Esophagus (tissue), 2 donors: ENCODE data around the gene PREB. TPM values are rescaled to one million over a fixed set of nuclear protein-coding genes. Genes with fewer than 3 reads are reported as not detected.
"Not testable (repeated sequence)": the region's sequence is repeated elsewhere in the genome, so short reads cannot be mapped to it uniquely, and the experiment has no call there.

Source experiments
- H3K27ac ChIP-seq, 2 donors: one replicate each; pipeline ENCODE4 v1.5.1; 2013; ENCODE audit warnings: low read depth in 2 of 2, mild to moderate bottlenecking in 2 of 2, inconsistent platforms in 1 of 2, low read length in 1 of 2, moderate library complexity in 1 of 2
- H3K27me3 ChIP-seq, 2 donors: one replicate each; pipeline ENCODE4 v1.6.1; 2013; ENCODE audit warnings: low read length in 2 of 2, control low read depth in 1 of 2, mild to moderate bottlenecking in 1 of 2; ENCODE audit not compliant: insufficient read depth in 2 of 2, control insufficient read depth in 1 of 2
- H3K36me3 ChIP-seq, 2 donors: one replicate each; pipeline ENCODE4 v1.6.1; 2013; ENCODE audit warnings: low read length in 1 of 2; ENCODE audit not compliant: control insufficient read depth in 2 of 2, insufficient read depth in 2 of 2
- H3K4me1 ChIP-seq, 2 donors: one replicate each; pipeline ENCODE4 v1.6.1; 2013; ENCODE audit warnings: low read length in 1 of 2; ENCODE audit not compliant: control insufficient read depth in 2 of 2, insufficient read depth in 2 of 2
- H3K4me3 ChIP-seq, 2 donors: one replicate each; pipeline ENCODE4 v1.5.1; 2013; ENCODE audit warnings: low read length in 2 of 2, mild to moderate bottlenecking in 2 of 2, low read depth in 1 of 2, moderate library complexity in 1 of 2
- H3K9me3 ChIP-seq, 2 donors: one replicate each; pipeline ENCODE4 v1.6.1; 2013; ENCODE audit warnings: mild to moderate bottlenecking in 2 of 2, low read depth in 1 of 2, low read length in 1 of 2, moderate library complexity in 1 of 2; ENCODE audit not compliant: control insufficient read depth in 2 of 2, insufficient read depth in 1 of 2
- WGBS, 2 donors: extraction: QIAGEN DNeasy Blood & Tissue Kit; methylation state at CpG; one replicate each; pipeline ENCODE4 v1.1.7; 2013; 5-methylcytosine and 5-hydroxymethylcytosine counted together
- polyA plus RNA-seq, 2 donors: library from polyadenylated mRNA; stranded (reverse); fragments of 200-250 nt; gene quantifications; one replicate each; pipeline ENCODE4 v1.2.3, GENCODE V29; 2013
- donor health status: healthy with polysubstance abuse.
- donor health status: Bipolar disorder and iron deficiency.

PREB gene
- polyA plus RNA-seq, 2 donors, result 24.1 to 29.7 TPM

GRCh38 chr2:27115519-27115918 is 18.9 kb downstream of the PREB start:
- no peak overlapping the region for H3K27ac ChIP-seq
- H3K4me3 ChIP-seq, result no peak overlapping the region
- WGBS, 2 donors, result 60 to 67% methylated on average over 2 of the region's 2 CpGs
- H3K27me3 ChIP-seq, result no peaks in the 10 kb centered on the region
- no peaks in the 10 kb centered on the region for H3K36me3 ChIP-seq
- H3K4me1 ChIP-seq, result peaks cover 7% of the 10 kb centered on the region in 2 donors
- H3K9me3 ChIP-seq, result no peaks in the 10 kb centered on the region

GRCh38 chr2:27111392-27112078 is 22.9 kb downstream of the PREB start:
- H3K4me1 ChIP-seq, H3K27me3 ChIP-seq, H3K36me3 ChIP-seq, H3K9me3 ChIP-seq, H3K27ac ChIP-seq, H3K4me3 ChIP-seq: not testable (repeated sequence)
- WGBS, 2 donors, result 94% methylated on average over 42 to 49 of the region's 49 CpGs

GRCh38 chr2:27110603-27111352 is 23.7 kb downstream of the PREB start:
- not testable (repeated sequence) for H3K27ac ChIP-seq, H3K4me3 ChIP-seq, H3K9me3 ChIP-seq, H3K27me3 ChIP-seq, H3K36me3 ChIP-seq, H3K4me1 ChIP-seq
- WGBS, 2 donors, result 87% methylated on average over 24 of the region's 24 CpGs

- no peaks in the 10 kb centered on the region for H3K4me1 ChIP-seq
- H3K4me3 ChIP-seq, result no peak overlapping the region
- H3K27me3 ChIP-seq, result no peaks in the 10 kb centered on the region
- H3K36me3 ChIP-seq, result no peaks in the 10 kb centered on the region
- H3K27ac ChIP-seq, result no peak overlapping the region
- H3K9me3 ChIP-seq, result no peaks in the 10 kb centered on the region
- 93% methylated on average over 3 of the region's 3 CpGs for WGBS, 2 donors
Measured at GRCh38 chr2:27109083-27109482, 25.4 kb downstream of the PREB start.

- no peaks in the 10 kb centered on the region for H3K27me3 ChIP-seq
- H3K9me3 ChIP-seq, result no peaks in the 10 kb centered on the region
- no peak overlapping the region for H3K27ac ChIP-seq
- 81 to 88% methylated on average over 2 of the region's 2 CpGs for WGBS, 2 donors
- no peaks in the 10 kb centered on the region for H3K36me3 ChIP-seq
- no peaks in the 10 kb centered on the region for H3K4me1 ChIP-seq
- no peak overlapping the region for H3K4me3 ChIP-seq
Measured at GRCh38 chr2:27108221-27108620, 26.2 kb downstream of the PREB start.

GRCh38 chr2:27105981-27106380 is 28.5 kb downstream of the PREB start:
- Histone ChIP-seq H3K4me3 (no peak overlapping the region), H3K4me1 (no peaks in the 10 kb centered on the region), H3K27me3 (no peaks in the 10 kb centered on the region), H3K9me3 (no peaks in the 10 kb centered on the region), H3K27ac (no peak overlapping the region), H3K36me3 (no peaks in the 10 kb centered on the region)
- whole genome bisulfite sequencing, 2 donors, result 61 to 67% methylated on average over 3 of the region's 3 CpGs

- H3K9me3 ChIP-seq, result no peaks in the 10 kb centered on the region
- no peak overlapping the region for H3K4me3 ChIP-seq
- H3K27ac ChIP-seq, result no peak overlapping the region
- WGBS, 2 donors, result 77 to 84% methylated on average over 5 of the region's 5 CpGs
- H3K36me3 ChIP-seq, result peaks cover 0 to 2% of the 10 kb centered on the region in 2 donors
- no peaks in the 10 kb centered on the region for H3K4me1 ChIP-seq
- H3K27me3 ChIP-seq, result no peaks in the 10 kb centered on the region
Measured at GRCh38 chr2:27102329-27102728, 32.1 kb downstream of the PREB start.

GRCh38 chr2:27100036-27100435 is 34.4 kb downstream of the PREB start:
- Histone ChIP-seq H3K36me3 (peaks cover 0 to 2% of the 10 kb centered on the region in 2 donors), H3K4me1 (peaks cover 0 to 10% of the 10 kb centered on the region in 2 donors), H3K27ac (no peak overlapping the region), H3K27me3 (no peaks in the 10 kb centered on the region), H3K4me3 (no peak overlapping the region), H3K9me3 (no peaks in the 10 kb centered on the region)
- WGBS, 2 donors, result 84 to 85% methylated on average over 10 of the region's 10 CpGs

GRCh38 chr2:27099334-27099955 is 35.0 kb downstream of the PREB start:
- no peaks in the 10 kb centered on the region for H3K9me3 ChIP-seq
- H3K27me3 ChIP-seq, result no peaks in the 10 kb centered on the region
- no peak overlapping the region for H3K27ac ChIP-seq
- no peak overlapping the region for H3K4me3 ChIP-seq
- H3K4me1 ChIP-seq, result peaks cover 0 to 10% of the 10 kb centered on the region in 2 donors
- WGBS, 2 donors, result 90 to 95% methylated on average over 19 of the region's 19 CpGs
- peaks cover 0 to 2% of the 10 kb centered on the region in 2 donors for H3K36me3 ChIP-seq
